GM19468 (cell line): ENCODE data around the gene COX6B1.
A peak's percentile ranks its signal among the peaks of the same experiment; 100 is the strongest.
"Not testable (repeated sequence)": the region's sequence is repeated elsewhere in the genome, so short reads cannot be mapped to it uniquely, and the experiment has no call there.

Source experiments
- ATAC-seq: cut with Tn5 transposase; IDR thresholded peaks from one replicate; pipeline ENCODE4 v1.9.1; 2021; ENCODE audit warnings: mild to moderate bottlenecking, moderate library complexity, moderate number of reproducible peaks; ENCODE audit not compliant: unreplicated experiment; ENCODE audit errors: extremely low read depth

The COX6B1 gene

GRCh38 chr19:35629332-35629633, 18.8 kb upstream of the COX6B1 start:
- no peak for ATAC-seq

- ATAC-seq: no peak
These were observed 14.2 kb upstream of the COX6B1 start for GRCh38 chr19:35633727-35634440.

DNA sequence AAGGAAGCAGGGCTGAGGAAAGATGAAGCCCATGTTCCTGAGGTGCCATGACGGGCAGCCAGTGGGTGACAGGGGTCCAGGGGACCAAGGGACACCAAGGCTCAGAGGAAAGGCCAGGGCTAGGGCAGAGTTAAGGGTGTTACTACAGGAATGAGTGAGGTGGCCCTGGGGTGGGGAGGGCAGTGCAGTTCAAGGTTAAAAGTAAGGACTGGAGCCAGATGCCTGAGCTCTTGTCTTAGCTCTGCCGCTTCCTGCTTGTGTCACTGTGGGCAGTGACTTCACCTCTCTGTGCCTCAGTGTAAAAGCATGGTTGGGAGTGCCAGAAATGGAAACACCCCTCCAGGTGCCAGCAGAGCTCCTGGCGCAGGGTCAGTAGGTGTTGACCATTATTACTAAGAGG, 11.5 kb upstream of the COX6B1 start:
- no peak for ATAC-seq

DNA sequence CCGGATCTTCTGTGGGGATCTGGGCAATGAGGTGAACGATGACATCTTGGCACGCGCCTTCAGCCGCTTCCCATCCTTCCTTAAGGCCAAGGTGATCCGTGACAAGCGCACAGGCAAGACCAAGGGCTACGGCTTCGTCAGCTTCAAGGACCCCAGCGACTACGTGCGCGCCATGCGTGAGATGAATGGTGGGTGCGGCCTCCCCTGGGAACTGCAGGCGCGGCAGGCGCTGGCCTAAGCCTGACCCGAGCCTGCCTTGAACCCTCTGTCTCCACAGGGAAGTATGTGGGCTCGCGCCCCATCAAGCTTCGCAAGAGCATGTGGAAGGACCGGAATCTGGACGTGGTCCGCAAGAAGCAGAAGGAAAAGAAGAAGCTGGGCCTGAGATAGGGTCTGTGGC, 11.0 kb upstream of the COX6B1 start:
- no peak for ATAC-seq

- no peak for ATAC-seq
These were observed 8.8 kb upstream of the COX6B1 start for GRCh38 chr19:35639321-35639639.

GRCh38 chr19:35639863-35640262, 8.3 kb upstream of the COX6B1 start:
- ATAC-seq: no peak

DNA sequence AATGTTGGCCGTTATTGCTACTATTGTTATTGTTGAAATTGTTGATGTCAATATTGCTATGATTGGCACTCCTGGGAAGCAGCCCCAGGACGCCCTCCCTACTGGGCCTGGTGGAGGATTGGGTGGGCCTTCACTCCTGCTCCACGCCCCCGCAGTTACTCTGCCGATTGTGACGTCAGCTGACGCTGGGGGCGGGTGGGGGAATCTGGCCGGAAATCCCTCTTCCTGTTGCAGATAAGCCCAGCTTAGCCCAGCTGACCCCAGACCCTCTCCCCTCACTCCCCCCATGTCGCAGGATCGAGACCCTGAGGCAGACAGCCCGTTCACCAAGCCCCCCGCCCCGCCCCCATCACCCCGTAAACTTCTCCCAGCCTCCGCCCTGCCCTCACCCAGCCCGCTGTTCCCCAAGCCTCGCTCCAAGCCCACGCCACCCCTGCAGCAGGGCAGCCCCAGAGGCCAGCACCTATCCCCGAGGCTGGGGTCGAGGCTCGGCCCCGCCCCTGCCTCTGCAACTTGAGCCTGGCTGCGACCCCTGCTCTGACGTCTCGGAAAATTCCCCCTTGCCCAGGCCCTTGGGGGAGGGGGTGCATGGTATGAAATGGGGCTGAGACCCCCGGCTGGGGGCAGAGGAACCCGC, 6.5 kb upstream of the COX6B1 start, which contains the start of gene ETV2:
ETV2 (plus strand) TSS at position 231 of the 637 bp plus-strand sequence. CDS start 716 bp downstream, outside the sequence.
- ATAC-seq: no peak

DNA sequence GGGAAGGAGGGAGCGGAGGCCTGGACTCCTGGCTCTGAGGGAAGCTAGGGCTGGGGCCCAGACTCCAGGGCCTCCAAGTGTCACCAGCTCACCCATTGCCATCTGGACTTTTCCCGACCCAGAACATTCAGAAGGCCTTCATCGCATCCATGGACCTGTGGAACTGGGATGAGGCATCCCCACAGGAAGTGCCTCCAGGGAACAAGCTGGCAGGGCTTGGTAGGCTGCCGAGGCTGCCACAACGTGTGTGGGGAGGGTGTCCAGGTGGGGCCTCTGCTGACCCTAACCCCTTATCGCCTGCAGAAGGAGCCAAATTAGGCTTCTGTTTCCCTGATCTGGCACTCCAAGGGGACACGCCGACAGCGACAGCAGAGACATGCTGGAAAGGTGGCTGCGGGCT, 5.8 kb upstream of the COX6B1 start:
- ATAC-seq: no peak

DNA sequence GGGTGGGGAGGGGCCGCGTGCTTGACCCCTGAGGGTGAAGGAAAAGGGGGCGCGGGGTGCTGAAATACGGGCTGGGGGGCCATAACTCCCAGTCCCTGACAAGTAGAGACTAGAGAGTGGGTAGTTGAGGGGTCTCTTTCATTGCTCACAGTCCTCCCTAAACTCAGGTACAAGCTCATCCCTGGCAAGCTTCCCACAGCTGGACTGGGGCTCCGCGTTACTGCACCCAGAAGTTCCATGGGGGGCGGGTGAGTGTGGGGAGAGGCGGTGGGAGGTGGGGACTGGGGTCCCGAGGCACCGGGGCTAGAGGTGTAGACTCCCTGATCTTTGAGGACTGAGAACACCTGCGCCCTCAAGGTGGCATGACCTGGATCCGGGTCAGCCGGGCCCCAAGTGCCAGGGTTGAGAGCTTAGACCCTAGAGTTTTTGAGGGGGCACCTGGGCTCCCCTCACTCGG, 5.3 kb upstream of the COX6B1 start:
- no peak for ATAC-seq

GRCh38 chr19:35643255-35644205, 4.6 kb upstream of the COX6B1 start:
- ATAC-seq: peak; percentile 26

GRCh38 chr19:35644206-35644986, 3.7 kb upstream of the COX6B1 start:
- ATAC-seq: peak; percentile 54

- no peak for ATAC-seq
These were observed 3.0 kb upstream of the COX6B1 start for GRCh38 chr19:35644987-35645679.

DNA sequence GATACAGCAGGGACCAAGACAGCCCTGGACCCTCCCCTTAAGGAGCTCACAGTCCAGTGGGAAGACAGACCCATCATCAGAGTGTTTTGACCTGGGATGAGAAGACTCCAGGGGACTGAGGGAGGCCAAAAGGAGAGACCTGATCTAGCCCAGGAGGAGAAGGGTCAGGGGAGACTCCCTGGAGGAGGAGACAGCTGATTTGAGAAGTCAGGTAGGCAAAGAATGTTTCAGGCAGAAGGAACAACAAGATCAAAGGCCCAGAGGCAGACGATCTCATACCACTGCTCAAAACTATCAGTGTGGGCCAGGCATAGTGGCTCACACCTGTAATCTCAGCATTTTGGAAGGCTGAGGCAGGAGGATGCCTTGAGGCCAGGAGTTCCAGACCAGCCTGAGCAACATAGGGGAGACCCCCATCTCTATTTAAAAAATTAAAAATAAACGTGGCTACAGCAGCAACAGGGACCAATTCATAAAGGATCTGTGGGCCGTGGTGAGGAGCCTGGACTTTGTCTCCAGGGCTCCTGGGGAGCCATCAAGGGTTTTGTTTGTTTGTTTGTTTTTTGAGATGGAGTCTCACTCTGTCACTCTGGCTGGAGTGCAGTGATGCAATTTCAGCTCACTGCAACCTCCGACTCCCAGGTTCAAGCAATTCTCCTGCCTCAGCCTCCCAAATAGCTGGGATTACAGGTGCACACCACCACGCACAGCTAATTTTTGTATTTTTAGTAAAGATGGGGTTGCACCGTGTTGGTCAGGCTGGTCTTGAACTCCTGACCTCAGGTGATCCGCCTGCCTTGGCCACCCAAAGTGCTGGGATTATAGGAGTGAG, 2.2 kb upstream of the COX6B1 start:
- ATAC-seq: no peak

DNA sequence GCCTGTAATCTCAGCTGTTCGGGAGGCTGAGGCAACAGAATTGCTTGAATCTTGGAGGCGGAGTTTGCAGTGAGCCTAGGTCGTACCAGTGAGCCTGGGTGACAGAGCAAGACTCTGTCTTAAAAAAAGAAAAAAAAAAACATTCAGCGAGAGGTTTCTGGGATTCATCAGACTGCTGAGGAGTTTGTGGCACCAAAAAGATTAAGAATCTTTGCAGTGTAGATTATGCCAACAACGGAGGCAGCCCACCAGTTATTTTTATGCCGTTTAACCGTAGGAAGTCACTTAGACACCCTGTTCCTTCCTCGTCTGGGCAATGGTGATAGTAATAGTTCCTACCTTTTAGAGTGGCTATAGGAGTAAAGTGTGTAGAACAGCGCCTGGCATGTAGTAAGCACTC, 2.5 kb downstream of the COX6B1 start:
- ATAC-seq: no peak

DNA sequence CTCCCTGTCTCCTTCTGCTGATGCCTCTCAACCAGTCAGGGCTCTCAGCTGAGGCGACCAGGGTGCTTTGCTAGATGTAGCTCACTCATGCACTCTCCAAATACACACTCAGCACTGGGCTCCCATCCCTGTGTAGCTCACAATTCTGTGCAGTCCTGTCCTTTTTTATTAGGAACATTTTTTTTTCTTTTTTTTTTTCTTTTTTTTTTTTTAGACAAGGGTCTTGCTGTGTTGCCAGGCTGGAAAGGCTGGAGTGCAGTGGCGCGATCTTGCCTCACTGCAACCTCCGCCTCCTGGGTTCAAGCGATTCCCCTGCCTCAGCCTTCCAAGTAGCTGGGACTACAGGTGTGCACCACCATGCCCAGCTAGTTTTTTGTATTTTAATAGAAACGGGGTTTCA, 6.7 kb downstream of the COX6B1 start:
- ATAC-seq: not testable (repeated sequence)

DNA sequence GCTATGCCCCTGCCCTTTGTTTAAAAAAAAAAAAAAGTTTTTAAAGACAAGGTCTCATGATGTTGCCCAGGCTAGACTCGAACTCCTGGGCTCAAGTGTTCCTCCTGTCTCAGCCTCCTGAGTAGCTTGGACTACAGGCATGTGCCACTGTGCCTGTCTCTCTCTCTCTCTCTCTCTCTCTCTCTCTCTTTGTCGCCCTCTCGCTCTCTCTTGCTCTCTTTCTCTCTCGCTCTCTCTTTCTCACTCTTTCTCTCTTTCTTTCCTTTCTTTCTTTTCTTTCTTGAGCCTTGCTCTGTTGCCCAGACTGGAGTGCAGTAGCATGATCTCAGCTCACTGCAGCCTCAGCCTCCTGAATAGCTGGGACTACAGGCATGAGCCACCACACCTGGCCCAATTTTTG, 7.5 kb downstream of the COX6B1 start:
- ATAC-seq: no peak

DNA sequence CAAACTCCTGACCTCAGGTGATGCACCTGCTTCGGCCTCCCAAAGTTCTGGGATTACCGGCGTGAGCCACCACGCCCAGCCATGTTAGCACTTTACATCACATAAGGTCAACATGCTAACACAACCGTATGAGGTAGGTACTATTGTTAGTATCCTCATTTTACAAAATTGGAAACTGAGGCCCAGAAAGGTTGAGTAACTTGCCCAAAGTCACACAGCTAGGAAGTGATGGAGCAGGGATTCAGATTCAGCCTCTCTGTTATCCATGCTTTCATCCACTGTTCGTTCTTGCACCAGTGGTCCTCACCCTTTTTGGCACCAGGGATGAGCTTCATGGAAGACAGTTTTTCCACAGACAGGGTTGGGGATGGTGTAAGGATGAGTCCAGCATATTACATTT, 8.6 kb downstream of the COX6B1 start:
- ATAC-seq: no peak

DNA sequence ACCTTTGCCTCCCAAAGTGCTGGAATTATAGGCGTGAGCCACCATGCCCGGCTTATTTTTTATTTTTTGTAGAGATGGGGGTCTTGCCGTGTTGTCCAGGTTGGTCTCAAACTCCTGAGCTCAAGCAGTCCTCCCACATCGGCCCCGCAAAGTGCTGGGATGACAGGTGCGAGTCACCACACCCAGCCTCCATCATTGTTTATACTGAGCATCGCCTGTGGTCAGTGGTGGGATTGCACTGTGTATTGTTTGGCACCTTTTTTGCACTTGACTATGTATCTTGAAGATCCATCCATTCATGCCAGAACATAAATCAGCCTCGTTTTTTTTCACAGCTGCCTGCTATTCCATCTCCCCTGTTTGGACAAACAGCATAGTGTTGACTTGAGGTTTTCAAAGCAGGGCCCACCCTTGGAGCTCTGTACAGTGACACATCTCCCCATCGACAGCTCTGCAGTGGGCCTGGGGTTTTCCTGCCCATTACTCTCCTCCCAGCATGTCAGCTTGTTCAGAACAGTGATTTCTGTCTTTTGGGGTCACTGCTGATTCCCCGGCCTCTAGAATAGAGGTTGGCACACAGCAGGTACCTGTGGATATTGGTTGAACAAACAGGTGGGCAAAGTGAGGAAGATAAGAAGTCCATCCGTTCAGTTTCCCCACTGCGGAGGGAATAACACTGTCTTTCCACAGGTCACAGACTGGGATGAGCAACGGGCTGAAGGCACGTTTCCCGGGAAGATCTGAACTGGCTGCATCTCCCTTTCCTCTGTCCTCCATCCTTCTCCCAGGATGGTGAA, 10.0 kb downstream of the COX6B1 start:
- ATAC-seq: no peak
